ENCODE data around the gene KLF17.

KLF17 gene

DNA sequence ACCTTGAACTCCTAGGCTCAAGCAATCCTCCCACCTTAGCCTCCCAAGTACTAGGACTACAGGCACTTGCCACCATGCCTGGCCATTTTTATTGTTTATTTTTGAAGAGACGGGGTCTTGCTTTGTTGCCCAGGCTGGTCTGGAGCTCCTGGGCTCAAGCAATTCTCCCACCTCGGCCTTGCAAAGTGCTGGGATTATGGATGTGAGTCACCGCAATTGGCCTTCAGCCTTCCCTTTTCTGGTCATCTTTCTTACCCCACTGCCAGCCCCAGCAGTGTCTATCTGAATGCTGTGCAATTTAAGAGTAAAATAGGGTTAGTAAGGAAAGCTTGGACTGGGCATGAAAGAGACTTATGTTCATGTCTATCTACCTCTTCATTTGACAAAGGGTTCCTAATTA is 6.1 kb upstream of the KLF17 start:
- no peaks in the 10 kb centered on the region for H3K4me1 ChIP-seq (ENCODE audit: control insufficient read depth, insufficient read depth, low read length)
- no peak overlapping the region for H3K4me3 ChIP-seq (ENCODE audit: low read depth, low read length)

DNA sequence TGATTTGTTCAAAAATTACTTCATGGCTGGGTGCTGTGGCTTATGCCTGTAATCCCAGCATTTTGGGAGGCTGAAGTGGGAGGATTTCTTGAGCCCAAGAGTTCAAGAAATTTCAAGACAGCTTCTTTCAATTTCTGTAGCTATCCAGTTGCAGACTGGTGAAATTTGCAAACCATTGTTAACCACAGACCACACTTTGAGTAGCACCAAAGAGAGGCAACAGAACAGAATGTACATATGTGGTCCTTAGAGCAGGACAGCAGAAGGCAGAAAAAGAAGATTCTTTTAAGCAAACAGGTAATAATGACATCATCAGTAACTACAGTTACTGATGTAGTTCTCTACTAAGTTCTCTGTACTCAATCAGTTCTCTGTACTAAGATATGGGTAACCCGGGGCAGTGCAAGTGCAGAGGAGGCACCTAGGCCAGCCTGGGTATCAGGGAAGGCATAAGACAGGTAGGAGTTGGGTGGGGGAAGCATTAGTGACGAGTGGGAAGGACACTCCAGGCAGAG is 5.5 kb upstream of the KLF17 start:
- POLR2A ChIA-PET = no interaction called here
- Histone ChIP-seq H3K36me3 (ENCODE audit: control insufficient read depth in 2 of 2, insufficient read depth in 1 of 2, low read length in 2 of 2) (no peaks in the 10 kb centered on the region), H3K9me3 (ENCODE audit: control insufficient read depth, insufficient read depth, low read depth, low read length) (no peaks in the 10 kb centered on the region), H3K4me3 (ENCODE audit: low read depth, low read length) (no peak overlapping the region), H3K4me1 (ENCODE audit: control insufficient read depth, insufficient read depth, low read length) (no peaks in the 10 kb centered on the region), H3K27ac (ENCODE audit: extremely low read depth, low read depth, low read length) (no peak overlapping the region)
- TF ChIP-seq, protein P1, sequence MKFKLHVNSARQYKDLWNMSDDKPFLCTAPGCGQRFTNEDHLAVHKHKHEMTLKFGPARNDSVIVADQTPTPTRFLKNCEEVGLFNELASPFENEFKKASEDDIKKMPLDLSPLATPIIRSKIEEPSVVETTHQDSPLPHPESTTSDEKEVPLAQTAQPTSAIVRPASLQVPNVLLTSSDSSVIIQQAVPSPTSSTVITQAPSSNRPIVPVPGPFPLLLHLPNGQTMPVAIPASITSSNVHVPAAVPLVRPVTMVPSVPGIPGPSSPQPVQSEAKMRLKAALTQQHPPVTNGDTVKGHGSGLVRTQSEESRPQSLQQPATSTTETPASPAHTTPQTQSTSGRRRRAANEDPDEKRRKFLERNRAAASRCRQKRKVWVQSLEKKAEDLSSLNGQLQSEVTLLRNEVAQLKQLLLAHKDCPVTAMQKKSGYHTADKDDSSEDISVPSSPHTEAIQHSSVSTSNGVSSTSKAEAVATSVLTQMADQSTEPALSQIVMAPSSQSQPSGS (tag by site-specific recombination; IDR thresholded peaks at IDR 0.05; ENCODE audit: low read depth) = peak; percentile 92
- TF ChIP-seq ZNF624 (tag by site-specific recombination; IDR thresholded peaks at IDR 0.05) = no peak
- no peak for TF ChIP-seq ZNF394 (tag by site-specific recombination; IDR thresholded peaks at IDR 0.05; ENCODE audit: borderline replicate concordance)
- TF ChIP-seq, protein P2, sequence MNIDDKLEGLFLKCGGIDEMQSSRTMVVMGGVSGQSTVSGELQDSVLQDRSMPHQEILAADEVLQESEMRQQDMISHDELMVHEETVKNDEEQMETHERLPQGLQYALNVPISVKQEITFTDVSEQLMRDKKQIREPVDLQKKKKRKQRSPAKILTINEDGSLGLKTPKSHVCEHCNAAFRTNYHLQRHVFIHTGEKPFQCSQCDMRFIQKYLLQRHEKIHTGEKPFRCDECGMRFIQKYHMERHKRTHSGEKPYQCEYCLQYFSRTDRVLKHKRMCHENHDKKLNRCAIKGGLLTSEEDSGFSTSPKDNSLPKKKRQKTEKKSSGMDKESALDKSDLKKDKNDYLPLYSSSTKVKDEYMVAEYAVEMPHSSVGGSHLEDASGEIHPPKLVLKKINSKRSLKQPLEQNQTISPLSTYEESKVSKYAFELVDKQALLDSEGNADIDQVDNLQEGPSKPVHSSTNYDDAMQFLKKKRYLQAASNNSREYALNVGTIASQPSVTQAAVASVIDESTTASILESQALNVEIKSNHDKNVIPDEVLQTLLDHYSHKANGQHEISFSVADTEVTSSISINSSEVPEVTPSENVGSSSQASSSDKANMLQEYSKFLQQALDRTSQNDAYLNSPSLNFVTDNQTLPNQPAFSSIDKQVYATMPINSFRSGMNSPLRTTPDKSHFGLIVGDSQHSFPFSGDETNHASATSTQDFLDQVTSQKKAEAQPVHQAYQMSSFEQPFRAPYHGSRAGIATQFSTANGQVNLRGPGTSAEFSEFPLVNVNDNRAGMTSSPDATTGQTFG (tag by site-specific recombination; IDR thresholded peaks at IDR 0.05; ENCODE audit: borderline replicate concordance) = no peak
- TF ChIP-seq EGR2 (tag by site-specific recombination; IDR thresholded peaks at IDR 0.05; ENCODE audit: low read depth) = peak; percentile 48; the same call in 1 of the 2 replicates
- TF ChIP-seq ZBTB17 (tag by site-specific recombination; IDR thresholded peaks at IDR 0.05) = no peak
- CTCF ChIA-PET = interaction anchor here (1.2 kb wide), 1 partner anchor 21 kb away, joined by 4 read pairs; no protein-coding TSS in a partner anchor

More for the DNA sequence above, 6.1 kb upstream of the KLF17 start:
- CTCF ChIA-PET = interaction anchor here (1.2 kb wide), 1 partner anchor 20 kb away, joined by 4 read pairs; no protein-coding TSS in a partner anchor
- POLR2A ChIA-PET = no interaction called here
- no peak for TF ChIP-seq ZNF610 (tag by site-specific recombination; IDR thresholded peaks at IDR 0.05; ENCODE audit: borderline replicate concordance)
- TF ChIP-seq MEIS1 (CRISPR knock-in tag; IDR thresholded peaks at IDR 0.05; ENCODE audit: borderline replicate concordance) = no peak
- TF ChIP-seq ZNF266 (tag by site-specific recombination; IDR thresholded peaks at IDR 0.05; ENCODE audit: low read depth) = no peak
- no peak for TF ChIP-seq ZNF792 (tag by site-specific recombination; IDR thresholded peaks at IDR 0.05)
- TF ChIP-seq, protein P3, sequence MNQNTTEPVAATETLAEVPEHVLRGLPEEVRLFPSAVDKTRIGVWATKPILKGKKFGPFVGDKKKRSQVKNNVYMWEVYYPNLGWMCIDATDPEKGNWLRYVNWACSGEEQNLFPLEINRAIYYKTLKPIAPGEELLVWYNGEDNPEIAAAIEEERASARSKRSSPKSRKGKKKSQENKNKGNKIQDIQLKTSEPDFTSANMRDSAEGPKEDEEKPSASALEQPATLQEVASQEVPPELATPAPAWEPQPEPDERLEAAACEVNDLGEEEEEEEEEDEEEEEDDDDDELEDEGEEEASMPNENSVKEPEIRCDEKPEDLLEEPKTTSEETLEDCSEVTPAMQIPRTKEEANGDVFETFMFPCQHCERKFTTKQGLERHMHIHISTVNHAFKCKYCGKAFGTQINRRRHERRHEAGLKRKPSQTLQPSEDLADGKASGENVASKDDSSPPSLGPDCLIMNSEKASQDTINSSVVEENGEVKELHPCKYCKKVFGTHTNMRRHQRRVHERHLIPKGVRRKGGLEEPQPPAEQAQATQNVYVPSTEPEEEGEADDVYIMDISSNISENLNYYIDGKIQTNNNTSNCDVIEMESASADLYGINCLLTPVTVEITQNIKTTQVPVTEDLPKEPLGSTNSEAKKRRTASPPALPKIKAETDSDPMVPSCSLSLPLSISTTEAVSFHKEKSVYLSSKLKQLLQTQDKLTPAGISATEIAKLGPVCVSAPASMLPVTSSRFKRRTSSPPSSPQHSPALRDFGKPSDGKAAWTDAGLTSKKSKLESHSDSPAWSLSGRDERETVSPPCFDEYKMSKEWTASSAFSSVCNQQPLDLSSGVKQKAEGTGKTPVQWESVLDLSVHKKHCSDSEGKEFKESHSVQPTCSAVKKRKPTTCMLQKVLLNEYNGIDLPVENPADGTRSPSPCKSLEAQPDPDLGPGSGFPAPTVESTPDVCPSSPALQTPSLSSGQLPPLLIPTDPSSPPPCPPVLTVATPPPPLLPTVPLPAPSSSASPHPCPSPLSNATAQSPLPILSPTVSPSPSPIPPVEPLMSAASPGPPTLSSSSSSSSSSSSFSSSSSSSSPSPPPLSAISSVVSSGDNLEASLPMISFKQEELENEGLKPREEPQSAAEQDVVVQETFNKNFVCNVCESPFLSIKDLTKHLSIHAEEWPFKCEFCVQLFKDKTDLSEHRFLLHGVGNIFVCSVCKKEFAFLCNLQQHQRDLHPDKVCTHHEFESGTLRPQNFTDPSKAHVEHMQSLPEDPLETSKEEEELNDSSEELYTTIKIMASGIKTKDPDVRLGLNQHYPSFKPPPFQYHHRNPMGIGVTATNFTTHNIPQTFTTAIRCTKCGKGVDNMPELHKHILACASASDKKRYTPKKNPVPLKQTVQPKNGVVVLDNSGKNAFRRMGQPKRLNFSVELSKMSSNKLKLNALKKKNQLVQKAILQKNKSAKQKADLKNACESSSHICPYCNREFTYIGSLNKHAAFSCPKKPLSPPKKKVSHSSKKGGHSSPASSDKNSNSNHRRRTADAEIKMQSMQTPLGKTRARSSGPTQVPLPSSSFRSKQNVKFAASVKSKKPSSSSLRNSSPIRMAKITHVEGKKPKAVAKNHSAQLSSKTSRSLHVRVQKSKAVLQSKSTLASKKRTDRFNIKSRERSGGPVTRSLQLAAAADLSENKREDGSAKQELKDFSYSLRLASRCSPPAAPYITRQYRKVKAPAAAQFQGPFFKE (tag by site-specific recombination; IDR thresholded peaks at IDR 0.05; ENCODE audit: borderline replicate concordance) = no peak
- TF ChIP-seq, protein P4, sequence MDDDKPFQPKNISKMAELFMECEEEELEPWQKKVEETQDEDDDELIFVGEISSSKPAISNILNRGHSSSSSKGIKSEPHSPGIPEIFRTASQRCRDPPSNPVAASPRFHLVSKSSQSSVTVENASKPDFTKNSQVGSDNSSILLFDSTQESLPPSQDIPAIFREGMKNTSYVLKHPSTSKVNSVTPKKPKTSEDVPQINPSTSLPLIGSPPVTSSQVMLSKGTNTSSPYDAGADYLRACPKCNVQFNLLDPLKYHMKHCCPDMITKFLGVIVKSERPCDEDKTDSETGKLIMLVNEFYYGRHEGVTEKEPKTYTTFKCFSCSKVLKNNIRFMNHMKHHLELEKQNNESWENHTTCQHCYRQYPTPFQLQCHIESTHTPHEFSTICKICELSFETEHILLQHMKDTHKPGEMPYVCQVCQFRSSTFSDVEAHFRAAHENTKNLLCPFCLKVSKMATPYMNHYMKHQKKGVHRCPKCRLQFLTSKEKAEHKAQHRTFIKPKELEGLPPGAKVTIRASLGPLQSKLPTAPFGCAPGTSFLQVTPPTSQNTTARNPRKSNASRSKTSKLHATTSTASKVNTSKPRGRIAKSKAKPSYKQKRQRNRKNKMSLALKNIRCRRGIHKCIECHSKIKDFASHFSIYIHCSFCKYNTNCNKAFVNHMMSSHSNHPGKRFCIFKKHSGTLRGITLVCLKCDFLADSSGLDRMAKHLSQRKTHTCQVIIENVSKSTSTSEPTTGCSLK (tag by site-specific recombination; IDR thresholded peaks at IDR 0.05) = no peak
- TF ChIP-seq WT1 (tag by site-specific recombination; IDR thresholded peaks at IDR 0.05) = no peak
- no peak for TF ChIP-seq ZBTB7A (tag by site-specific recombination; IDR thresholded peaks at IDR 0.05; ENCODE audit: low read depth)
- TF ChIP-seq ZNF555 (tag by site-specific recombination; conservative IDR thresholded peaks at IDR 0.05) = no peak
- TF ChIP-seq ZFHX2 (tag by site-specific recombination; conservative IDR thresholded peaks at IDR 0.05) = no peak
- TF ChIP-seq ZNF624 (tag by site-specific recombination; IDR thresholded peaks at IDR 0.05) = no peak
- TF ChIP-seq SP7 (tag by site-specific recombination; IDR thresholded peaks at IDR 0.05) = no peak
- TF ChIP-seq KLF7 (tag by site-specific recombination; IDR thresholded peaks at IDR 0.05; ENCODE audit: borderline replicate concordance) = no peak
- no peak for TF ChIP-seq ZNF544 (tag by site-specific recombination; IDR thresholded peaks at IDR 0.05)
- TF ChIP-seq ZNF239 (tag by site-specific recombination; IDR thresholded peaks at IDR 0.05) = no peak
- no peak for TF ChIP-seq ZFP3 (tag by site-specific recombination; IDR thresholded peaks at IDR 0.05; ENCODE audit: low read depth)
- no peaks in the 10 kb centered on the region for H3K9me3 ChIP-seq (ENCODE audit: control insufficient read depth, insufficient read depth, low read depth, low read length)
- no peak overlapping the region for H3K27ac ChIP-seq (ENCODE audit: extremely low read depth, low read depth, low read length)
- H3K36me3 ChIP-seq (ENCODE audit: control insufficient read depth in 2 of 2, insufficient read depth in 1 of 2, low read length in 2 of 2) = no peaks in the 10 kb centered on the region
